SH-SY5Y (cell line): ENCODE measurements around the gene MTX3.

Experiments
- GATA2 ChIP-seq: IDR thresholded peaks from 2 replicates; pipeline ENCODE4 v1.6.1; 2011; ENCODE audit warnings: mild to moderate bottlenecking, low read depth, low read length
- GATA3 ChIP-seq: IDR thresholded peaks from 2 replicates; pipeline ENCODE4 v1.6.1; 2011; ENCODE audit warnings: low read depth, mild to moderate bottlenecking, low read length, moderate library complexity

MTX3 gene

GRCh38 chr5:79963261-79964061 is 27.6 kb downstream of the MTX3 start:
- no peak for TF ChIP-seq GATA2
- TF ChIP-seq GATA3: no peak

GRCh38 chr5:79962575-79963222 is 28.4 kb downstream of the MTX3 start:
- TF ChIP-seq GATA3 (no peak), GATA2 (no peak)

- no peak for TF ChIP-seq GATA3
These were observed 29.1 kb downstream of the MTX3 start for GRCh38 chr5:79961716-79962574.

- no peak for TF ChIP-seq GATA3
These were observed 31.7 kb downstream of the MTX3 start for GRCh38 chr5:79959407-79959806.

GRCh38 chr5:79955941-79956670 is 35.0 kb downstream of the MTX3 start:
- TF ChIP-seq GATA2: no peak
- TF ChIP-seq GATA3: no peak

- TF ChIP-seq GATA3 (no peak), GATA2 (no peak)
These were observed 35.6 kb downstream of the MTX3 start for GRCh38 chr5:79955356-79955895.

GRCh38 chr5:79954620-79955019 is 36.4 kb downstream of the MTX3 start:
- no peak for TF ChIP-seq GATA2
- TF ChIP-seq GATA3: no peak

- TF ChIP-seq GATA3: no peak
These were observed 43.5 kb downstream of the MTX3 start for GRCh38 chr5:79947567-79947966.

GRCh38 chr5:79938468-79938867 is 52.6 kb downstream of the MTX3 start:
- TF ChIP-seq GATA2 (no peak), GATA3 (no peak)

GRCh38 chr5:79936646-79937216 is 54.3 kb downstream of the MTX3 start:
- TF ChIP-seq GATA2 (no peak), GATA3 (no peak)

GRCh38 chr5:79936002-79936645 is 54.9 kb downstream of the MTX3 start:
- no peak for TF ChIP-seq GATA3
- TF ChIP-seq GATA2: no peak

GRCh38 chr5:79934681-79935080 is 56.4 kb downstream of the MTX3 start:
- TF ChIP-seq GATA2 (no peak), GATA3 (no peak)
